GM19463 (cell line): ENCODE data around the gene CENPB.
A peak's percentile ranks its signal among the peaks of the same experiment; 100 is the strongest.

Experiments
- ATAC-seq: cut with Tn5 transposase; IDR thresholded peaks from one replicate; pipeline ENCODE4 v1.9.1; 2021; ENCODE audit warnings: mild to moderate bottlenecking, moderate library complexity; ENCODE audit not compliant: unreplicated experiment

CENPB gene

DNA sequence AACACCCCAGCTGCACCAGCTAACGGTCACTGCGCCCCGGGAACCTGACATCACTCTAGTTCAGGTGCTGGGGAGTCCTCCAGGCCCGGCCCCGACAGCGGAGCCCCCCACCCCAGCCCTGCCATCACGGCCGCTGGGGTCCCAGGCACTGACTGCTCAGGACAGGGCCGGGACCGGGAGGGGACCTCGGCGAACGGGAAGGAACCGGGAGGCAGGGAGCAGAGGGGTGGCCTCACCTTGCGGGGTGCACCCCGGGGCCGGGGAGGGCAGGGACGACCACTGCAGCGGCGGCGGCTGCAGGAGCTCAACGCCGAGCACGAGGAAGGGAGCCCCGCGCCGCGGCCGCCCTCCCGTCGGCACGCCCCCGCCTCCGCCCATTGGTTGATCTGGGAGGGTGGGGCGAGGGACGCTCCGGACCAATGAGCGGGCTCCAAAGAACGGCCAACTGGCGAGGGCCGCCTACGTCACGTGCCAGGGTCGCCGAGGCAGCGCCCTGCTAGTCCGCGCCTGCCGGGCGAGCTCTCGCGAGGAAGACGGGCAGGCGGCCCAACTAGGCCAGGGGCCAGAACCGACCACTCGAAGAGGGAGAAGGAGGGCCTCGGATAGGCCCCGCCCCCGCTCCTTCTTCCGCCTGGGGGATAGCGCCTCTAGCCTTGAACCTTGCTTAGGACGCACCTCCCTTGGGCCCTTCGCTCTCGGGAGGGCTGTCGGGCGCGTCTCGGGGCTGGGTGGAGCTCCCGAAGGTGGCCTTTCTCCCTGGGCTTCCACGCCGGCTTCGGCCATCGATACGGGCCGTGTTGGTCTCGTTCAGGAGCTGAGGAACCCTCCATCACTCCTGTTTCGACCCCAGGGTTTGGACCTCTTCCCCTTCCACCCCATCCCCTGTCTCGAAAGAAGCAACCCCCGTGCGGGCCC, 18.9 kb downstream of the CENPB start, which contains the start of gene ADISSP:
TSS of gene ADISSP (minus strand) at position 327 of the 915 bp plus-strand sequence. CDS start 7,653 bp downstream, outside the sequence.
- ATAC-seq: peak; percentile 94

DNA sequence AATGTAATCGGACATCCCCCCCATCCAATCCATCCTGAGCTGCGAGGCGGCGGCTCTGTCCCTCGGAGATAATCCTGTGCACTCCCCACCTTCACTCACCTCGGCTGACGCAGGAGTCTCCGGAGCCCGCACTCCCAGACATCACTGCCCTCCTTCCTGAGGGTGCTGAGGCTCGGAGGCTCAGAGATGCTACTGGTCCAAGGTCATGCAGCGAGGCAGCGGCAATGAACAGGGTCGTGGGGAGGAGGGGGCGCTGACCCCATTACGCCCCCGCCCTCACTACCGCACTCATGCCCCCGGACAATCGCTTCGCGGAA, 19.5 kb downstream of the CENPB start:
- ATAC-seq: no peak

DNA sequence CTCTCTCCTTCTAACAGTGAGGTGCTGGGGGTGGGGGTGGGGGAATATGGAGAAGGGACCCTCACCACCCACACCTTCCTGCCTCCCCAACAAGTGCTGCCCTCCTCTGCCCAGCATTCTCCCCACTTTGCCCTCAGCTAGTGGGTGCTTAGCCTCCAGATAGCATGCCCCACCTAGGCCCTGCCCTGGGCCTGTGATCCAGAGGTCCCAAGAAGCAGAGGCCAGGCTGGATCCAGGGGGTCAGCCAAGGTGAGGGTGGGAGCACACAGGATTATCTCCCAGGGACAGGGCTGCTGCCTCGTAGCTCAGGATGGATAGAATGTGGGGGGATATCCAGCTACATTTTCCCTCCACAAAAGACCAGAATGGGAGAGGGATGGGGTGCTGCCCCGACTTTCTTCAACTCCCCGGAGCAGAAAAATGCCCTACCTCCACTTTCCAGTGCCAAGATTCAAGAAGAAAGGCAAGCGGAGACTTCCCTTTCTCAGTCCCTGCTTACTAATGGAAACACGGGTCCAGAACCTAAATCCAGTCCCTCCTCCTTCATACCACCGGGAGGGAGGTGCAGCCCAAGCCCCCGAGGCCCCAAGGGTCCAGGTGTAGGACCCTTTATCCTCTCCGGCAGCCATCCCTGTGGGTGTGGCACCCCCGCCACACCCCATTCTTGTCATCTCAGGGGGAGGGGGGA, 20.0 kb downstream of the CENPB start:
- no peak for ATAC-seq

DNA sequence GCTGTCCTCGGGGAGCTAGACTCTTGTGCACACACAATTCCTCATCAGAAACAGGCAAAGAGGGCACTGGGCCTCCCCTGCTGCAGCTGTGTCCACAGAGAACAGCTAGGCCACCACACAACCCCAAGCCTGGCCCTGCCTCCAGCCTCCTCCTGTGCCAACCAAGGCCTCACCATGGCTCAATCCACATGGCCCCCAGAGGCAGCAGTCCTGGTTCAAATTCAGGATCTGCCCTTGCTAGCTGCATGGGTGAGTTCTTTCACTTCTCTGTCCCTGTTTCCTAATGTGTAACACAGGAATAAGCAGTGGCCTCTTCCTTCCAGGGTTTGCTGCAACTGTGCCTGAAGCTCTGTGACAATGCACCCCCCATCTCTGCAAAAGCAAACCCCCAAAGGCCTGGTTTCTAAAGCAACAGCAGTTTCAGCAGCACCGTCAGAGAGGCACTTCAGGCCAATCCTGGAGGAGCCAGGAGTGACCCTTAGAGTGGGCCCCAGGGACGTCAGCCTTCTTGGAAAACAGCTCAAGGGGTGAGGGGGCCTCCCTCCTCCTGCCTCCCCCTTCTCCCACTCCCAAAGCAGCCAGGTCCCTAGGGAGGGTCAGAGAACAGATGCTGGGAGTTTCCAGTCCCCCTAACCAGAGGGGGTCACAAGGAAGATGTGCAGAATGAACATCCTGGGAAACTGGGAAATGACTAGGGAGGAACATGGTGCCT, 21.2 kb downstream of the CENPB start:
- no peak for ATAC-seq

DNA sequence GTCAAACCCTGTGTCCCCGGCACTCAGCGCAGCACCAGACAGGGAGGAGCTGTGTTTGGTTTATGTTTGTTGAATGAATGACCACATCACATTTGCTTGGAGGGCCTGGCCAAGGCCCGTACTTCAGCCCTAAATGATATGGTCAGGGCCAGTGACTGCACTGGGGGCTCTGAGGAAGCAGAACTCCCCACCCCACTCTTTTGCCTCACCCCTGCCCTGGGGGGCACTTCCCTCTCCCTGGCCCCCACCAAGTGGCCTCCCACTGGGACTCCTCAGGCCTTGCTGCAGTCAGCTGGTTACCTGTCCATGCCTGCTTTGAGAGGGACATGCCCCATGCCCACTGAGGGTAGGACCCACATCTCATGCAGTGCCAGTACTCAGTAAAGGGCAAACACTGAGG, 21.9 kb downstream of the CENPB start:
- no peak for ATAC-seq

DNA sequence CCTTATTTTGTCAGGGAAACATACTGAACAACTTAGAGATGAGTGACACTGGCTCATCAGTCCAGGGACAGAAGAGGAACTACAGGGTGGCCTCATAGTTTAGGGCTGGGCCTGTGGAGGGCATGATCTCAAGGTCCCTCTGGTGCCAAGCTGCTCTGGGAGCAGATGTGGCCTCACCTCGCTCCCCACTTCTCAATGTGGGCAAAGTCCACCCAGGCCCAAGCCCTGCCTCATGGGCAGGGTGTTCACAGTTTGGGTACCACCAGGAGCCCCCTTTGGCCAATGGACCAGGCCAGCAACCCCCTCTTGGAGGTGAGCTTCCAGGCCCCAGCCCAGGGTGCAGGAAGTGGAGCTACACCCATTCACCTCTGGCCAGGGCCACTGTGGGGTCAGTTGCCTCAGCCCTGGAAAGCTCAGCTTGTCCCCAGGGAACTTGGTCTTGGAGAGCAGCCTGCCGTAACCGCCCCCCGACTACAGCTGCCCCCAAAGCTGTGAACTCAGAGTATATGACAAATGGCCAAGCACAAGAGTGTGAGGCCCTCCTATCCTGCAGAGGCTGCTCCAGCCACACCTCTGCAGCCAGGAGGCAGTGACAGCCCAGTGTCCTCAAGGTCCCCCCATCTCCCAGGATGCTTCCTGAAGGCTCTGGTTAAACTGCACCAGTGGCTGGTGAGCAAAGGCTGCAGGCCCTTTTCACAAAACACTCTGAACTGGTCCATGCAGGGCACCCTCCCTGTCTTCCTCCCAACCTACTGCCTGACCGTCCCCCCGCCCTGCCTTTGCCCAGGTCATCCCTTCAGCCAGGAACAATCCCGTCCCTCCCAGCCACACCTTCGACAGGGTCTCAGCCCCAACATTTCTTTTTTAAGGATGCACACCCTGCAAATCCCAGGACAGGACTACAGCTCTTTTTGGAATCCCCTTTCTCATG, 22.6 kb downstream of the CENPB start:
- ATAC-seq: no peak

DNA sequence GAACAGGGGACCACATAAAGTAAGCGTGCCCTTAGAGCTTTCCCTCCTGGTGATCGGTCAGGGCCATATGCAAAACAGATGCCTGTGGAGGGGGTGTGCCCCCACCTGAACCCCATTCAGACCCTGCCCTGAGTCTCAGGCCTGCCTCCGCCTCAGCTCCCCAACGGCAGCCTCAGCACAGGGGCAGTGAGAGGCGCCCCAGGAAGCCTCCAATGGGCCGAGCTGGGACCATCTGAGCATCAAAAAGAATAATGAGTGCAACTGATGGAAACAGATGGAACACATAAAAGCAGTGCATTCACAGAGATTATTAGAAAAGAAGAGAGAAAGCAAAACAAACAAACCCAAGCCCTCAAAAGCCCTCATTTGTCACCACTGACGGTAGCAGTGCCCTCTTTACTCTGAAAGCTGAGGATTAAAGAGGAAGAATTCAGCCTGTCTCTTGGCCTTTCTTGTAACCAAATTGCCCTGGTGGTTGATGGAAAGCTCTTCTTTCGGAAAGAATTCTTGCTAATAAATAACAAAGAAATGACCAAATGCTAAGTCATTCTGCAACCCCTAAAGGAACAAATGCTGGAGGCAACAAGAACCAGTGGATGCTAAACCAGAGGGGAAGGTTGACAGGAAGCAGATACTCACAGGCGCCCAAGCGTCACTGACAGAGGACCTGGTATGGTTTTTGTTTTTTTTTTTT, 25.7 kb downstream of the CENPB start:
- no peak for ATAC-seq

DNA sequence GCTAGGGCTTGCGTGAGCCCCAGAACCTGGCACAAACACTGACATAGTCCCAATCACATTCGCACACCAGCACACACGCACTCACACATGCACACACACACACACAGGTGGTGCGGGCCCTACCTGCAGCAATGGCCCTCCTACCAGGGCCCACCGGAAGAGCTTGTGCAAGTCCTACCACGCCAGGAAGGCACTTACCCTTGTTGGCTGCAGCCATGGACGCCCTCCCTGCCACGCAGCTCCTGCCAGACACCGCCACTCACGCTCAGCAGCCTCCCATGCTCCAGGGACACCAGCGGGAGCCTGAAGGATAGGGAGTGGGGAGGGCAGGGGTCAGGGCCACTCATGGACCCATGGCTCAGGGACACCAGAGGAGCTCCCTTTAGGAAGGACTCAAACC, 26.7 kb downstream of the CENPB start:
- no peak for ATAC-seq

DNA sequence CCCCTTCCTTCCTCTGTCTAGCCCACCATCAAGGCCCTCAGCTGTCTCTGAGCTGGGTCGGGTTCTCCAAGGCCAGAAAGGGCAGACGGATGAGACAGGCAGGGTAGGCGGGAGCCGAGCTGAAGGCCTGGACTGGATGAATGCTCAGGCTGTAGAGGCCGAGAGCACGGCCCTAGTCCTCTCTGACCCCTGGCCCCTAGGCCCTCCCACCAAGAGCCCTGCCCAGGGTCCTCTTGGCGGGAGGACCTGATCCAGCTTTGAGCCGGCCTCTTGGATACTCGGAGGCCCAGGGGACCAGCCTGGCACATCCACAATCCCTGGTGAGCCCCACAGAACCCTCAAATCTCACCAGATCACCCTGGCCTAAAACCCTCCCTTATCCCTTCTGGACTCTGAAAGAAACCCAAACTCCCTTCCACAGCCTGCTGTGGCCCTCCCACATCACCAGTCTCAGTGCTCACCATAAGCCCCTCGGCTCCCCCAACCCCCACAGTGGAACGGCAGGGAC, 27.2 kb downstream of the CENPB start:
- no peak for ATAC-seq

DNA sequence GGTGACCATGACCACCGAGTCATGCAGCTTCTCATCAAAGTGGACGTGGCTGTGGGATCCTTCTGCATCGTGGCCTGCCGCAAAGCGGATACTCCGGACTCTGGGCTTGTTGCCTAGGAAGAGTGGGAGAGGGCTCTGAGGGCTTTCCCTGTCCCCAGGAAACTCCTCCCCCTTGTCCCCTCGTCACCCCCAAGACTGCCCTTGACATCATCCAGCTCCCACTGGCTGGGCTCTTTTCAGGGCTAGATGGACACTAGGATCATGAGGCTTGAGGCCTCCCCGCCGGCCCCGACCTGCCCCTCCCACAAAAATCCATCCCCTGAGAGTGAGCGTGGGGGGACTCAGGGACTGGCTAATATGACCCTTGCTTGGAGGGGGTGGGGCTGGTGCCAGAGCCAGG, 28.0 kb downstream of the CENPB start:
- ATAC-seq: no peak

DNA sequence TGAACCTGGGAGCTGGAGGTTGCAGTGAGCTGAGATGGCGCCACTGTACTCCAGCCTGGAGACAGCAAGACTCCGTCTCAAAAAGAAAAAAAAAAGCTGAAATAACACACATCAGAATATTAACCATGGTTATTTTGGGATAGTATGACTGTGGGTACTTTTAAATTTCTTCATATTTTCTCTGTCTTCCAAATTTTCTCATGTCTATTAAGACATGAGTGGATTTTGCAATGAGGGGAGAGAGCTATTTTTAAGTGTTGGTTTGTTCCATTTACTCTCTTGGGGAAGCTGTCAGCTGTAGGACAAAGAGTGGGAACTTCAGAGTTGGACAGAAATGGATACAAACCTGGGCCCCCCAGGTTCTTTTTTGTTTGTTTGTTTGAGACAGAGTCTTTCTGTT, 29.3 kb downstream of the CENPB start:
- no peak for ATAC-seq

DNA sequence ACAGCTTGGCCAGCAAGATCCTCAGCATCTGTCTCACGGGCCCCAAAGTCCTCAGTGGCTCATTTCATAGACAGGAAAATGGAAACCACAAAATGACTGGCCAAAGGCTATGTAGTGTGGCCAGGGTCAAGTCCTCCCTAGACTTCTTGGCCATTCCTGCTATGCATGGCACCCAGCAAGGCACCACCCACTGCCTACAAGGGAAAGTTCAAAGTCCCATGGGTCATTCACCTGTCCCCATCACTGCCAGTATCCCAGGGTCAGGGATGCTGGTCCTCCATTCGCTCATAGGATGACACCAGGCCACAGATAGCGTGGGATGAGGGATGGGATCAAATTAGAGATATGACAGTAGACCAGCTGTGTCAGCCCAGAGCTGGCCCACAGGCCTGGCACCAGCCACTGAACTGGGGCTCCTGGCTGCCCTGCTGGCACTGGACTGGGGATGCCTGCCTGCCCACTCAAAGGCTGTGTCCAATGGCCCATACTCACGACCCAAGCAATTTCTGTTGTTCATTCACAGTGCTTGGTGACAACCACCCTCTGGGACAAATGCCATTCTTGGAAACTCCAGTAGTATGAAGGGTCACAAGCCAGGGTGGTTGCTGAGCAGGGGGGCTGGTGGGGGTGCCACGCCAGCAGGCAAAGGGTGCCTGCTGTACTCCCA, 30.6 kb downstream of the CENPB start:
- ATAC-seq: no peak

DNA sequence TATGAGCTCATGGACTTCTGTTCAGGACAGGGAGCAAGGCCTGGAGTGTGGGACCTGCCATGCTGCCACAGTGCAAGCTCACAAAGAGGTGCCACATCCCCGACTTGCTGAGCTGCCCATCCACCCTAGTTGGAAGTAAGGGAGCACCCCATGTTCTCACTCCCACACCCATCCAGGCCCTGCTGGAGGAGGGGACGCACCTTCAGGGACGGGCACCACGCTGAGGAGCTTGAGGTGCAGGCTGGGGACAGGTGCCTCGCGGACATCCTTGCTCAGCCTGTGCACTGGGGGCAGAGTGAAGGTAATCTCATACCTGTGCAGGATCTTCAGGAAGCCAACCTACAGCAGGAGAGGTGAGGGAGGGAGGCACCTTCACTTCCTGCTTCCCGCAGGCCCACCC, 31.3 kb downstream of the CENPB start:
- no peak for ATAC-seq

DNA sequence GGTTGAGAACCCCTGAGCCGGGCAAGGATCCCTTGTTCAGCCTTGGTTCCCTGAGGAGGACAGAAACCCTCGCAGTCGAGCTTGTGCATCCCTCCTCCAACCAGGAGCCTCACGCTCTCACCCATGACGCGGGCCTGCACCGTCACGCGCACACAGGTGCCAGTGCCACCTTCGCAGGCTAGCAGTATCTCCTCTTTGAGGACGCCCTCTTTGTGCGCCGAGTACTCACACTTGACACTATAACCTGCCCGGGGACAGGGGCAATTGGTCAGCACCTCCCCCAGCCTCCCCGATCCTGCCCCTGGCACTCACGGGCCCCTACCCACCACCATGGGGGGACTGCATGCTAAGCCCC, 32.3 kb downstream of the CENPB start:
- ATAC-seq: no peak

DNA sequence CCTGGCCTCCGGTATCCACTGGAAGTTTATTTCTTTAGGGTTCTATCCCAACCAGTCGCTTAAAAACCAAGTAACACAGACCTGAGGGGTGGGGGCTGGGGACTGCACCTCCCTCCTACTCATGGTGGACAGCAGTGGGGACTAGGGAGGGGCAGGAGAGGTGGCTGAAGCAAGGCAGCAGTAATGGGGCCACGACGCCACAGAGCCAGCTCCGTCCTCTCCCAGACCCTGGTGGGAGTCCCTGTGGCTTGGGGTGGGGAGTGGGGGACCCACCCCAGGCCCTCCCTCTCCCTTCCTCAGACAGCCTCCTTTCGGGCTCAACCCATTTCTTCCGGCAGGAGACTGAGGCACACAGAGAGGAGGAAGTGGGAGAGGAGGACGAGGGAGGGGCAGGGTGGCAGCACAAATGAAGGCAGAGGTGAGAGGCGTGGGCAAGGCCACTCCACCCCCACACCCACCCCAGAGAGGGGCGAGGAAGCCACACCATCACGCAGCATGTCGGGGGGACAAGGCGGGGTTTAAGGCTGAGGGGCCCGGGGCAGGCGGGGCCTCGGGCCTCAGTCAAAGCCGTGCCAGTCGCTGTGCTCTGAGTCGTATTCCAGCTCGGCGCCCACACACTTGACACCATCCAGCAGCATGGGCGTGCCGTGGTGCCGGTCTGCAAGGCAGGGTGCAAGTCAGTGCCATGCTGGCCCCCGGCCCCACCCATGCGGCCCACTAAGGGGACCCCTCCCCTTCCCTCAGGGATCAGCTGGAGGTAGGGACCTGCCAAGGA, 32.9 kb downstream of the CENPB start:
- ATAC-seq: no peak

DNA sequence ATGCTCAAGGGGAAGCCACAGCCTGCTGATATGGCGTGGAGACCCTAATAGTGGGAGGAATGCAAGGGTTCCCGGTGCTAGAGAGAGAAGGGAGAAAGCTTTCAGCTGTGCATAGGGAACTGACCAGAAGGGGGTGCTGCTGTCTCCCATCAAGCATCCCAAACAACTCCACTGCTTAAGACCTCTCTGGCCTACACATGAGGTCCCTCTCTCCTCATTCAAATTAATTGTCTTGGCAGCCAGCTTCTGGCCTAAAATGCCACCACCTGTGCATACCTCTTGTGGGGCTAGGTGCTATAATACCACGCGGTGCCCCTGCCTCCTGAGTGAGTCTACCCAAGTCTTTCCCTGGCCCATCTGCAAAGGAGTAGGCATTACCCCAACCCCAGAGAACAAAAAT, 33.4 kb downstream of the CENPB start:
- no peak for ATAC-seq

DNA sequence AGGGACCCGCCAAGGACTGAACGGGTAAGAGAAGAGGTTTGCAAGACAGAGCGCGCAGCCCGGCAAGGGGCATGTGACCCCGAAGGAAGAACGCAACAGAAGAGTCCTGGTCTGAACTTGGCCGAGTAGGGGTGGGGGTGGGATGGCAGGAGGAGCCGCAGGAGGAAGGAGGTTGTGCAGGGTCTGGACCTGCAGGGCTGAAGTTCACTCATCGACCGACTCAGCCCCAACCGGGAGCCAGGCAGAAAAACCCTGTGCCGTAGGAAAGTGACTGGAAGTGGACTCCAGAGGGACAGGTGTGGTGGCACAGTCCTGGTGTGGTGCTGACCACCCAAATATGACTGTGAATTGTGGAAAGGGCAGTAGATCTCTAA, 34.2 kb downstream of the CENPB start:
- ATAC-seq: no peak

DNA sequence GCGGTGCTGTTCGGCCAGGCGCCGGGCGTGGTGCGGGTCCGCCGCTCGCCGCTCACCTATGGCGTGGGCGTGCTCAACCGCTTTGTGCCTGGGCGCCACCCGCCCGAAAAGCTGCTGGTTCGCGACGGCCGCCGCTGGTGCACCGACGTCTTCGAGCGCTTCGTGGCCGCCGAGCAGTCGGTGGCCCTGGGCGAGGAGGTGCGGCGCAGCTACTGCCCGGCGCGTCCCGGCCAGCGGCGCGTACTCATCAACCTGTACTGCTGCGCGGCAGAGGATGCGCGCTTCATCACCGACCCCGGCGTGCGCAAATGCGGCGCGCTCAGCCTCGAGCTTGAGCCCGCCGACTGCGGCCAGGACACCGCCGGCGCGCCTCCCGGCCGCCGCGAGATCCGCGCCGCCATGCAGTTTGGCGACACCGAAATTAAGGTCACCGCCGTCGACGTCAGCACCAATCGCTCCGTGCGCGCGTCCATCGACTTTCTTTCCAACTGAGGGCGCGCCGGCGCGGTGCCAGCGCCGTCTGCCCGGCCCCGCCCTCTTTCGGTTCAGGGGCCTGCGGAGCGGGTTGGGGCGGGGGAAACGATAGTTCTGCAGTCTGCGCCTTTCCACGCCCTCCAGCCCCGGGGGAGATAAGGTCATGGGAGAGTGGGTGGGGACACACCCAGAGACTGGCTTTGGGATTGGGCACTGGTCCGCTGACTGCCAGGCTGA, 34.7 kb downstream of the CENPB start:
- no peak for ATAC-seq
